Measurements from ENCODE around the gene CCDC180. TPM values are rescaled to one million over a fixed set of nuclear protein-coding genes. Genes with fewer than 3 reads are reported as not detected.

Gene CCDC180
- polyA plus RNA-seq, 2 of the 4 experiments (the other 2 are of a cell fraction), result 1.7 to 2.4 TPM

DNA sequence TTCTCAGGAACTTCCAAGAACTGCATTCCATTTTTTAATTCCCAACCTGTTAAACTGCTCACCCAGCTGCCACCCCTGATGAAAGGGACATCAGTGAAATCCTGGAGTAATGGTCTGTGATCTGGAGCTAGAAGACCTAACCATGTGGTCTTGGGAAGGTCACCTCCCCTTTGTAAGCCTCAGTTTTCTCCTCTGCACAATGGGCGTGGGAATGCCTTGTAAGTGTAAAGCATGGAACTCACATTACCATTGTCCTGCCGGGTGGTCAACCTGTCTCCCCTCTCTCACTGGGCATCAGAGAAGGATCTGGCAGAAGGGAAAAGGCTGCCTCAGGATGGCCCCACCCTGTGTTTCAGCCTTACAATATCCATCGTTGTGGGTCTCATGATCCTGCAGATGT lies 15.3 kb upstream of the CCDC180 start (continued):
- TF ChIP-seq, protein P1, sequence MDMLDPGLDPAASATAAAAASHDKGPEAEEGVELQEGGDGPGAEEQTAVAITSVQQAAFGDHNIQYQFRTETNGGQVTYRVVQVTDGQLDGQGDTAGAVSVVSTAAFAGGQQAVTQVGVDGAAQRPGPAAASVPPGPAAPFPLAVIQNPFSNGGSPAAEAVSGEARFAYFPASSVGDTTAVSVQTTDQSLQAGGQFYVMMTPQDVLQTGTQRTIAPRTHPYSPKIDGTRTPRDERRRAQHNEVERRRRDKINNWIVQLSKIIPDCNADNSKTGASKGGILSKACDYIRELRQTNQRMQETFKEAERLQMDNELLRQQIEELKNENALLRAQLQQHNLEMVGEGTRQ (IDR thresholded peaks at IDR 0.05), result no peak

DNA sequence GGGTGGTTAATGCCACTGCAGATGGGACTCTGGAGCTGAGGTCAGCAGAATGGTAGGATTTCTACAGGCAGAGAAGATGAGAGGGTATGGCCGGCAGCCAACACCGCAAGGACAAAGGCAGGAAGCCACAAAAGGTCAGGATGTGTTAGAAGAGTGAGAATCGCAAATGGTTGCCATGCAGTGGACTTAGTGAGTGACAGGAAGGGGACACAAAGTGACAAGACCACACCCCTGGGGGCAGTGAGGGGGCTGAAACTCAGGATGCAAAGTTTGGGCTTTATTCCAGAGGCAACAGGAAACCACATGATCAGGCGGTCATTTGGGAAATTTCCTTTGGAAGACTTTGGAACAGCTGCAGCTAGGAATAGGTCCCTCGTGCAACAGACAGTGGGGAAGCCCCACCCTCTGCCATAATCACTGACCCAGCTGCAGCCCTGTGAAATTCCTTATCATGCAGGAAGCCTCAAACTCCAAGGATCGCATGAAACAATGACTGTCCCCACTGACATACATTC lies 14.2 kb upstream of the CCDC180 start:
- 86% methylated on average over 6 of the region's 6 CpGs for WGBS (ENCODE audit: missing lambda C conversion rate)
- H3K4me1 ChIP-seq, result no peaks in the 10 kb centered on the region
- no peak for ATAC-seq
- H3K4me2 ChIP-seq, result no peak overlapping the region
- POLR2A ChIA-PET, result no interaction called here
- no peak for FAIRE-seq
- CTCF ChIA-PET, result interaction anchor here (1.5 kb wide), 1 partner anchor 9 kb away, joined by 3 read pairs; no protein-coding TSS in a partner anchor
- no peak overlapping the region for H3K27ac ChIP-seq
- DNase-seq (ENCODE audit: low read depth in 1 of 2, low spot score in 1 of 2), result no peak
- H3K4me3 ChIP-seq, result no peak overlapping the region
- peaks cover 5% of the 10 kb centered on the region; the same call in 2 of the 3 replicates for H3K9me3 ChIP-seq
- TF ChIP-seq BHLHE40 (IDR thresholded peaks at IDR 0.05; ENCODE audit: low read depth, low read length) (no peak), NR3C1 (IDR thresholded peaks at IDR 0.05) (no peak), SREBF2 (IDR thresholded peaks at IDR 0.05) (no peak), EP300 (IDR thresholded peaks at IDR 0.05) (no peak), HOXA7 (CRISPR knock-in tag; IDR thresholded peaks at IDR 0.05) (no peak), MAFK (IDR thresholded peaks at IDR 0.05; ENCODE audit: partially characterized antibody) (no peak), SMC3 (IDR thresholded peaks at IDR 0.05) (no peak), RFX5 (IDR thresholded peaks at IDR 0.05) (no peak), NPAS2 (CRISPR knock-in tag; IDR thresholded peaks at IDR 0.05; ENCODE audit: borderline replicate concordance) (no peak), CHD4 (IDR thresholded peaks at IDR 0.05; ENCODE audit: borderline replicate concordance) (no peak), HDAC2 (IDR thresholded peaks at IDR 0.05) (no peak), HOXB5 (CRISPR knock-in tag; IDR thresholded peaks at IDR 0.05) (no peak)
- TF ChIP-seq, protein P2, sequence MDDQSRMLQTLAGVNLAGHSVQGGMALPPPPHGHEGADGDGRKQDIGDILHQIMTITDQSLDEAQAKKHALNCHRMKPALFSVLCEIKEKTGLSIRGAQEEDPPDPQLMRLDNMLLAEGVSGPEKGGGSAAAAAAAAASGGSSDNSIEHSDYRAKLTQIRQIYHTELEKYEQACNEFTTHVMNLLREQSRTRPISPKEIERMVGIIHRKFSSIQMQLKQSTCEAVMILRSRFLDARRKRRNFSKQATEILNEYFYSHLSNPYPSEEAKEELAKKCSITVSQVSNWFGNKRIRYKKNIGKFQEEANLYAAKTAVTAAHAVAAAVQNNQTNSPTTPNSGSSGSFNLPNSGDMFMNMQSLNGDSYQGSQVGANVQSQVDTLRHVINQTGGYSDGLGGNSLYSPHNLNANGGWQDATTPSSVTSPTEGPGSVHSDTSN (IDR thresholded peaks at IDR 0.05), result no peak
- TF ChIP-seq, protein P3, sequence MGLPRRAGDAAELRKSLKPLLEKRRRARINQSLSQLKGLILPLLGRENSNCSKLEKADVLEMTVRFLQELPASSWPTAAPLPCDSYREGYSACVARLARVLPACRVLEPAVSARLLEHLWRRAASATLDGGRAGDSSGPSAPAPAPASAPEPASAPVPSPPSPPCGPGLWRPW (IDR thresholded peaks at IDR 0.05), result no peak
- TF ChIP-seq, protein P4, sequence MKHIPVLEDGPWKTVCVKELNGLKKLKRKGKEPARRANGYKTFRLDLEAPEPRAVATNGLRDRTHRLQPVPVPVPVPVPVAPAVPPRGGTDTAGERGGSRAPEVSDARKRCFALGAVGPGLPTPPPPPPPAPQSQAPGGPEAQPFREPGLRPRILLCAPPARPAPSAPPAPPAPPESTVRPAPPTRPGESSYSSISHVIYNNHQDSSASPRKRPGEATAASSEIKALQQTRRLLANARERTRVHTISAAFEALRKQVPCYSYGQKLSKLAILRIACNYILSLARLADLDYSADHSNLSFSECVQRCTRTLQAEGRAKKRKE (CRISPR knock-in tag; IDR thresholded peaks at IDR 0.05; ENCODE audit: low read depth), result no peak

DNA sequence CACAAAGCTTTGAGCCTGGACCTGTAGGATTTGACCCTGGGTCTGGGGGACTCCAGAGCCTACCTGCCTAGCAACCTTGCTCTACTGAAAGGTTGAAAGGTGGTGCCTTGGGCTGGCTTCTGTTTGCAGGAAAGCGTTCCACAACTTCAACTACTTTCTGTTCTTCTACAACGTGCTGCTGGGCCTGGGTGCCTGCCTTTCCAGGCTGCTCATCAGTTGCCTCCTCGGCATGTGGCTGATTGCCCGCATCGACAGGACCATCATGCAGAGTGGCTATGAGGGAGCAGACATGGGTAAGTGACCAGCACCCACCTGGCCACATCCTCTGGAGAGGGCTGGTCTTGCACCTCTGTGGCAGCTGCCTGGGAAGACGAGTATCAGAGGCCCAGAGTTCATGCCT lies 13.6 kb upstream of the CCDC180 start:
- ATAC-seq (no peak), DNase-seq (ENCODE audit: low read depth in 1 of 2, low spot score in 1 of 2) (no peak), FAIRE-seq (no peak)
- TF ChIP-seq KDM5A (IDR thresholded peaks at IDR 0.05), result no peak
- TF ChIP-seq POLR2A (IDR thresholded peaks at IDR 0.05; ENCODE audit: low read length), result no peak
- no peak for TF ChIP-seq FOSB (CRISPR knock-in tag; IDR thresholded peaks at IDR 0.05)
- TF ChIP-seq ZFP36 (IDR thresholded peaks at IDR 0.05; ENCODE audit: borderline replicate concordance, partially characterized antibody), result no peak
- TF ChIP-seq GATA3 (IDR thresholded peaks at IDR 0.05; ENCODE audit: borderline replicate concordance), result no peak
- TF ChIP-seq, protein P5, sequence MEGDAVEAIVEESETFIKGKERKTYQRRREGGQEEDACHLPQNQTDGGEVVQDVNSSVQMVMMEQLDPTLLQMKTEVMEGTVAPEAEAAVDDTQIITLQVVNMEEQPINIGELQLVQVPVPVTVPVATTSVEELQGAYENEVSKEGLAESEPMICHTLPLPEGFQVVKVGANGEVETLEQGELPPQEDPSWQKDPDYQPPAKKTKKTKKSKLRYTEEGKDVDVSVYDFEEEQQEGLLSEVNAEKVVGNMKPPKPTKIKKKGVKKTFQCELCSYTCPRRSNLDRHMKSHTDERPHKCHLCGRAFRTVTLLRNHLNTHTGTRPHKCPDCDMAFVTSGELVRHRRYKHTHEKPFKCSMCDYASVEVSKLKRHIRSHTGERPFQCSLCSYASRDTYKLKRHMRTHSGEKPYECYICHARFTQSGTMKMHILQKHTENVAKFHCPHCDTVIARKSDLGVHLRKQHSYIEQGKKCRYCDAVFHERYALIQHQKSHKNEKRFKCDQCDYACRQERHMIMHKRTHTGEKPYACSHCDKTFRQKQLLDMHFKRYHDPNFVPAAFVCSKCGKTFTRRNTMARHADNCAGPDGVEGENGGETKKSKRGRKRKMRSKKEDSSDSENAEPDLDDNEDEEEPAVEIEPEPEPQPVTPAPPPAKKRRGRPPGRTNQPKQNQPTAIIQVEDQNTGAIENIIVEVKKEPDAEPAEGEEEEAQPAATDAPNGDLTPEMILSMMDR (IDR thresholded peaks at IDR 0.05), result no peak
- TF ChIP-seq HOXB13 (CRISPR knock-in tag; IDR thresholded peaks at IDR 0.05; ENCODE audit: low read depth), result no peak
- TF ChIP-seq, protein P6, sequence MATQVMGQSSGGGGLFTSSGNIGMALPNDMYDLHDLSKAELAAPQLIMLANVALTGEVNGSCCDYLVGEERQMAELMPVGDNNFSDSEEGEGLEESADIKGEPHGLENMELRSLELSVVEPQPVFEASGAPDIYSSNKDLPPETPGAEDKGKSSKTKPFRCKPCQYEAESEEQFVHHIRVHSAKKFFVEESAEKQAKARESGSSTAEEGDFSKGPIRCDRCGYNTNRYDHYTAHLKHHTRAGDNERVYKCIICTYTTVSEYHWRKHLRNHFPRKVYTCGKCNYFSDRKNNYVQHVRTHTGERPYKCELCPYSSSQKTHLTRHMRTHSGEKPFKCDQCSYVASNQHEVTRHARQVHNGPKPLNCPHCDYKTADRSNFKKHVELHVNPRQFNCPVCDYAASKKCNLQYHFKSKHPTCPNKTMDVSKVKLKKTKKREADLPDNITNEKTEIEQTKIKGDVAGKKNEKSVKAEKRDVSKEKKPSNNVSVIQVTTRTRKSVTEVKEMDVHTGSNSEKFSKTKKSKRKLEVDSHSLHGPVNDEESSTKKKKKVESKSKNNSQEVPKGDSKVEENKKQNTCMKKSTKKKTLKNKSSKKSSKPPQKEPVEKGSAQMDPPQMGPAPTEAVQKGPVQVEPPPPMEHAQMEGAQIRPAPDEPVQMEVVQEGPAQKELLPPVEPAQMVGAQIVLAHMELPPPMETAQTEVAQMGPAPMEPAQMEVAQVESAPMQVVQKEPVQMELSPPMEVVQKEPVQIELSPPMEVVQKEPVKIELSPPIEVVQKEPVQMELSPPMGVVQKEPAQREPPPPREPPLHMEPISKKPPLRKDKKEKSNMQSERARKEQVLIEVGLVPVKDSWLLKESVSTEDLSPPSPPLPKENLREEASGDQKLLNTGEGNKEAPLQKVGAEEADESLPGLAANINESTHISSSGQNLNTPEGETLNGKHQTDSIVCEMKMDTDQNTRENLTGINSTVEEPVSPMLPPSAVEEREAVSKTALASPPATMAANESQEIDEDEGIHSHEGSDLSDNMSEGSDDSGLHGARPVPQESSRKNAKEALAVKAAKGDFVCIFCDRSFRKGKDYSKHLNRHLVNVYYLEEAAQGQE (IDR thresholded peaks at IDR 0.05), result no peak
- no peak for TF ChIP-seq CEBPB (IDR thresholded peaks at IDR 0.05)
- TF ChIP-seq, protein P7, sequence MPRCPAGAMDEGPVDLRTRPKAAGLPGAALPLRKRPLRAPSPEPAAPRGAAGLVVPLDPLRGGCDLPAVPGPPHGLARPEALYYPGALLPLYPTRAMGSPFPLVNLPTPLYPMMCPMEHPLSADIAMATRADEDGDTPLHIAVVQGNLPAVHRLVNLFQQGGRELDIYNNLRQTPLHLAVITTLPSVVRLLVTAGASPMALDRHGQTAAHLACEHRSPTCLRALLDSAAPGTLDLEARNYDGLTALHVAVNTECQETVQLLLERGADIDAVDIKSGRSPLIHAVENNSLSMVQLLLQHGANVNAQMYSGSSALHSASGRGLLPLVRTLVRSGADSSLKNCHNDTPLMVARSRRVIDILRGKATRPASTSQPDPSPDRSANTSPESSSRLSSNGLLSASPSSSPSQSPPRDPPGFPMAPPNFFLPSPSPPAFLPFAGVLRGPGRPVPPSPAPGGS (IDR thresholded peaks at IDR 0.05), result no peak
- no peak for TF ChIP-seq RFX5 (IDR thresholded peaks at IDR 0.05)
- no peak for TF ChIP-seq SREBF2 (IDR thresholded peaks at IDR 0.05)
- H3K4me1 ChIP-seq, result no peaks in the 10 kb centered on the region
- H3K9me3 ChIP-seq, result peaks cover 5% of the 10 kb centered on the region; the same call in 2 of the 3 replicates
- ChIA-PET CTCF (no interaction called here), POLR2A (no interaction called here)
- no peak overlapping the region for H3K4me3 ChIP-seq
- H3K27ac ChIP-seq, result no peak overlapping the region
- H3K4me2 ChIP-seq, result no peak overlapping the region
- WGBS (ENCODE audit: missing lambda C conversion rate), result 78% methylated on average over 6 of the region's 6 CpGs

Data from A549 (cell line).